CD8-positive, alpha-beta memory T cell (primary cell): ENCODE results near the gene KCTD18. TPM values are rescaled to one million over a fixed set of nuclear protein-coding genes. Genes with fewer than 3 reads are reported as not detected.

ENCODE experiments used
- CTCF ChIA-PET: fragments of 350-600 bp; sonication (Branson Sonifier 250); formaldehyde crosslinking; loops from one replicate; lab custom pipeline; 2021; ENCODE audit warnings: antibody characterized with exemption; lab: Charles Lee
- POLR2A ChIA-PET: fragments of 350-600 bp; sonication (Branson Sonifier 250); formaldehyde crosslinking; loops from one replicate; lab custom pipeline; 2021; ENCODE audit warnings: antibody characterized with exemption; lab: Charles Lee
- DNase-seq, 5 donors: peaks; one replicate each; pipeline versions ENCODE4 v3.0.0 to v3.0.0-alpha.2; 2020 to 2022; ENCODE audit warnings: mixed read lengths in 1 of 5
- H3K27ac ChIP-seq: one replicate; pipeline ENCODE4 v1.7.0; 2013; ENCODE audit warnings: low read depth, mild to moderate bottlenecking, low read length, moderate library complexity
- H3K27me3 ChIP-seq: 2 replicates; pipeline ENCODE4 v1.7.0; 2013; ENCODE audit warnings: low read length, mild to moderate bottlenecking; ENCODE audit not compliant: insufficient read depth, poor library complexity, severe bottlenecking
- H3K36me3 ChIP-seq: 2 replicates; pipeline ENCODE4 v1.7.0; 2013; ENCODE audit warnings: mild to moderate bottlenecking, low read length, moderate library complexity; ENCODE audit not compliant: insufficient read depth
- H3K4me1 ChIP-seq: 2 replicates; pipeline ENCODE4 v1.7.0; 2013; ENCODE audit warnings: mild to moderate bottlenecking, low read length, moderate library complexity; ENCODE audit not compliant: insufficient read depth
- H3K4me3 ChIP-seq: 2 replicates; pipeline ENCODE4 v1.7.0; 2013; ENCODE audit warnings: mild to moderate bottlenecking, low read length
- H3K9me3 ChIP-seq: 2 replicates; pipeline ENCODE4 v1.7.0; 2013; ENCODE audit warnings: mild to moderate bottlenecking, low read length
- H3K27ac Mint-ChIP-seq, 8 donors: one replicate each; pipeline ENCODE4 v1.8.0; 2020 to 2021; ENCODE audit warnings: mixed read lengths in 8 of 8, mild to moderate bottlenecking in 6 of 8, inconsistent platforms in 3 of 8, moderate library complexity in 3 of 8
- H3K27me3 Mint-ChIP-seq, 2 donors: one replicate each; pipeline ENCODE4 v1.8.0; 2020 to 2021; ENCODE audit warnings: mixed read lengths in 2 of 2, mild to moderate bottlenecking in 1 of 2, moderate library complexity in 1 of 2
- H3K36me3 Mint-ChIP-seq, 3 donors: one replicate each; pipeline ENCODE4 v1.8.0; 2020 to 2021; ENCODE audit warnings: mixed read lengths in 3 of 3, inconsistent platforms in 1 of 3, mild to moderate bottlenecking in 1 of 3
- H3K4me1 Mint-ChIP-seq, 3 donors: one replicate each; pipeline ENCODE4 v1.8.0; 2020 to 2021; ENCODE audit warnings: mixed read lengths in 3 of 3, inconsistent platforms in 1 of 3, mild to moderate bottlenecking in 1 of 3
- H3K4me3 Mint-ChIP-seq, 7 donors: one replicate each; pipeline ENCODE4 v1.8.0; 2020 to 2021; ENCODE audit warnings: mixed read lengths in 7 of 7, mild to moderate bottlenecking in 6 of 7, moderate library complexity in 4 of 7, inconsistent platforms in 2 of 7
- H3K9me3 Mint-ChIP-seq, 5 donors: one replicate each; pipeline ENCODE4 v1.8.0; 2020 to 2022; ENCODE audit warnings: mixed read lengths in 5 of 5, mild to moderate bottlenecking in 3 of 5, moderate library complexity in 2 of 5, inconsistent platforms in 1 of 5
- polyA plus RNA-seq: library from polyadenylated mRNA; unstranded; fragments of 300-500 nt; fragmentation: Illumina TruSeq; gene quantifications from one replicate; pipeline ENCODE4 v1.2.3, GENCODE V29; 2021
- total RNA-seq, 2 experiments: library from RNA; stranded (reverse); gene quantifications; one replicate each; pipeline ENCODE4 v1.2.3, GENCODE V29; 2021

KCTD18 gene
- total RNA-seq: 10 to 100 TPM; 14.5 to 15.3 TPM
- polyA plus RNA-seq: 14.7 TPM

DNA sequence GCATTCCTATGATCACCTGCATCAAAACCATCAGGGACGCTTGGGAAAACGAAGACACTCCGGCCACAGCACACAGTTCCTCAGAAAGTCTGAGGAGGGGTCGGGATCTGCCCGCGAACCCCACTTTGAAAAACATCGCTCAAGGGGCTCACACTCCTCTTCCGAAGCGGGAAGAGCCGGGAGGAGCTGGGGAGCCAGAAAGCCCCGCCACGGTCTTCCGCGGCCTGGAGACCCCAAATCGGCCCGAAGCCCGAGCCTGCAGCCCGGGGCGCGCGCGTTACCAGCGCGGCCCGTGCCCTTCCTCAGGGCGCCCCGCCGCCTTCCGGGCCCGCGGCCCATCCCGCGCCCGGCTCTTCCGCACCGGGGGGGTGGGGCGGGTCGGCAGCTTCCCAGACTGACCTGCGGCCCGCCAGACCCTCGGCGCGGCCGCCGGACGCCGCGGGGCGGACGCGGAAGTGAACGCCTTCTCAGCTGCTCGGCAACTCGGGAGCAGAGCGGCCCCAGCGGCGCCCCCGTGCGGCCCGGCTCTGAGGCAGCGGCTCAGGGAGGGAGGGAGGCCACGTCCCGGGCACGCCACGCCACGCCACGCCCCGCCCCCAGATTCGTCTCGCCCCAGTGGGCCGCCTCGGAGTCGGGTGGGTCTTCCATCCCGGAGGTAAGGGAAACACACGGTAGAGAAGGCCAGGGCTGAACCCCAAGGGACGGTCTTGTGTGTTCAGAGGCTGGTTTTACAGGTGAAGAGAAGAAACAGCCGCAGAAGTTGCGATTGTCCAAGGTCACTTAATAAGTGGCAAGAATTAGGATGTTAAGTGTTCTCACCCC, at the start of gene KCTD18:
KCTD18 (minus strand) TSS at position 457 of the 822 bp plus-strand sequence. CDS start 3,052 bp downstream, outside the sequence.
- Histone ChIP-seq H3K9me3 (no peaks in the 10 kb centered on the region), H3K4me1 (peaks cover 29% of the 10 kb centered on the region), H3K27ac (peak within 1 kb of the TSS; percentile 76), H3K4me3 (peak within 1 kb of the TSS; percentile 91), H3K27me3 (no peaks in the 10 kb centered on the region), H3K36me3 (no peaks in the 10 kb centered on the region)
- Mint-ChIP-seq H3K27ac (peak within 1 kb of the TSS; percentile 84 to 97 (median 96)), H3K36me3 (peaks cover 0 to 13% (median 0%) of the 10 kb centered on the region in 3 donors), H3K4me1 (peaks cover 26 to 54% (median 38%) of the 10 kb centered on the region in 3 donors), H3K9me3 (no peaks in the 10 kb centered on the region), H3K27me3 (peaks cover 0 to 6% of the 10 kb centered on the region in 2 donors), H3K4me3 (peak within 1 kb of the TSS in 6 of 7 donors; percentile 89 to 92 (median 92))
- POLR2A ChIA-PET: interaction anchor here (1.0 to 1.6 kb wide), 2 partner anchors 16 to 553 kb away, joined by 3 to 8 read pairs; partner anchors contain the start of gene SGO2
- CTCF ChIA-PET: interaction anchor here (0.6 to 1.6 kb wide), 6 partner anchors 14 to 28 kb away, joined by 3 to 7 read pairs (median 6); partner anchors contain the start of gene SGO2
- DNase-seq: peak; percentile 87 to 94 (median 90)

DNA sequence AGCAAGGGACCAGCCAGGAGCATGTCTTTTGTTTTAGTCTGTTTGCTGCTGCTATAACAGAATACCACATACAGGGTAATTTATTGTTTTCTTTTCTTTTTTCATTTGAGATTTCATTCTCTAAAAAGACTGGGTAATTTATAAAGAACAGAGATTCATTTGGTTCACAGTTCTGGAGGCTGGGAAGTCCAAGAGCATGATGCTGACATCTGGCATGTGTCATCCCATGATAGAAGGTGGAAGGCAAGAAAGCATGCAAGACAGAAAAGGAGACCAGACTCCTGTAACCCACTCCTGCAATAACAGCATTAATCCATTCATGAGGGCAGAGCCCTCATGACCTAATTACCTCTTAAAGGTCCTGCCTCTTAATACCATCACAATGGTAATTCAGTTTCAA, 30.9 kb upstream of the KCTD18 start:
- POLR2A ChIA-PET: no interaction called here
- no peaks in the 10 kb centered on the region for H3K36me3 ChIP-seq
- H3K27ac Mint-ChIP-seq: no peak overlapping the region
- H3K4me1 ChIP-seq: no peaks in the 10 kb centered on the region
- H3K4me3 ChIP-seq: no peak overlapping the region
- H3K27ac ChIP-seq: no peak overlapping the region
- no peaks in the 10 kb centered on the region for H3K27me3 Mint-ChIP-seq
- H3K9me3 Mint-ChIP-seq: no peaks in the 10 kb centered on the region
- H3K36me3 Mint-ChIP-seq: peaks cover 12 to 24% (median 19%) of the 10 kb centered on the region in 3 donors
- H3K27me3 ChIP-seq: no peaks in the 10 kb centered on the region
- no peak for DNase-seq
- H3K4me3 Mint-ChIP-seq: no peak overlapping the region
- CTCF ChIA-PET: no interaction called here
- H3K4me1 Mint-ChIP-seq: no peaks in the 10 kb centered on the region
- no peaks in the 10 kb centered on the region for H3K9me3 ChIP-seq

DNA sequence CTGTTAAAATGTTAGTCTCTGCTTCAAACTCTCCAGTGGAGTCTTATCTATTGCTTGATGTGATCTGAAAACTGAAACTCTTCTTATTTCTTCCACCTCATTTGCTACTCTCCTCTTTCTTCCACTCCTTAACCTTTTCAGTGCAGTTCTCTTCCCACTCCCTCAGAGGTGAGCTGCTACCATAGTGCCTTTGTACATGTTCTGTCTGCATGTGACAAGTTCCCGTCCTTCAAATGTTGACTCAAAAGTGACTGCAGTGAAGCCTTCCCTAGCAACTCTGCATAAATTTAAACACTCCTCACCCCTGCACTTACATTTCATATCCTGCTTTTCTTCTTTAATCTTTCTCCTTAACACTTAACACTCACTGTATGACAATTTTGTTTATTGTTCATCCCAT, 28.3 kb upstream of the KCTD18 start:
- POLR2A ChIA-PET: no interaction called here

DNA sequence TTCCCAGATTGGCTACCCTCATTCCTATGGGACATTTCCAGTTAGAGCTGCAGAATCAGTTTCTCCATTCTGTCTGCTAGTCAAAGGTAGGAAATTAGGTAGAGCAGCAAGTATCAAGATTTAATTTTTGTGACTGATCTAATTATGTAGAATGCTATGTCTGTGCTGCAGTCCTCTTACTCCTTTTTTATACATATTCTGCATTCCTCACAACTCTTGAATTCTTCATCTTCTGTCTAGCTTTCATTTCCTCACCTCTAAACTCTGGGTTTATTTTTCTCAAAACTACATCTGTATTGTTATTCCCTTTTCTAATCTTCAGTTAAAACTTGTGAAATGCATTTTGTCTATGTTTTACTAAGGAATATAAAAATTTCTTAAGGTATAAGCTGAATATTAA, 24.7 kb upstream of the KCTD18 start:
- H3K27ac Mint-ChIP-seq: no peak overlapping the region
- H3K36me3 Mint-ChIP-seq: peaks cover 0 to under 1% (median 0%) of the 10 kb centered on the region in 3 donors
- H3K9me3 Mint-ChIP-seq: no peaks in the 10 kb centered on the region
- H3K9me3 ChIP-seq: no peaks in the 10 kb centered on the region
- H3K27me3 ChIP-seq: no peaks in the 10 kb centered on the region
- CTCF ChIA-PET: interaction anchor here (1.6 kb wide), 1 partner anchor 13 kb away, joined by 6 read pairs; no protein-coding TSS in a partner anchor
- H3K27ac ChIP-seq: no peak overlapping the region
- H3K4me1 Mint-ChIP-seq: no peaks in the 10 kb centered on the region
- no peaks in the 10 kb centered on the region for H3K27me3 Mint-ChIP-seq
- H3K4me3 Mint-ChIP-seq: no peak overlapping the region
- POLR2A ChIA-PET: interaction anchor here (0.5 kb wide), 1 partner anchor 11 kb away, joined by 3 read pairs; no protein-coding TSS in a partner anchor
- DNase-seq: no peak
- H3K4me1 ChIP-seq: no peaks in the 10 kb centered on the region
- no peak overlapping the region for H3K4me3 ChIP-seq
- H3K36me3 ChIP-seq: no peaks in the 10 kb centered on the region

More for the DNA sequence above, 28.3 kb upstream of the KCTD18 start:
- H3K27me3 Mint-ChIP-seq: no peaks in the 10 kb centered on the region
- Histone ChIP-seq H3K4me3 (no peak overlapping the region), H3K36me3 (no peaks in the 10 kb centered on the region), H3K9me3 (no peaks in the 10 kb centered on the region), H3K27me3 (no peaks in the 10 kb centered on the region), H3K27ac (no peak overlapping the region), H3K4me1 (no peaks in the 10 kb centered on the region)
- no peaks in the 10 kb centered on the region for H3K9me3 Mint-ChIP-seq
- CTCF ChIA-PET: no interaction called here
- no peak overlapping the region for H3K27ac Mint-ChIP-seq
- H3K4me3 Mint-ChIP-seq: no peak overlapping the region
- no peak for DNase-seq
- H3K36me3 Mint-ChIP-seq: peaks cover 9 to 19% (median 19%) of the 10 kb centered on the region in 3 donors
- no peaks in the 10 kb centered on the region for H3K4me1 Mint-ChIP-seq

DNA sequence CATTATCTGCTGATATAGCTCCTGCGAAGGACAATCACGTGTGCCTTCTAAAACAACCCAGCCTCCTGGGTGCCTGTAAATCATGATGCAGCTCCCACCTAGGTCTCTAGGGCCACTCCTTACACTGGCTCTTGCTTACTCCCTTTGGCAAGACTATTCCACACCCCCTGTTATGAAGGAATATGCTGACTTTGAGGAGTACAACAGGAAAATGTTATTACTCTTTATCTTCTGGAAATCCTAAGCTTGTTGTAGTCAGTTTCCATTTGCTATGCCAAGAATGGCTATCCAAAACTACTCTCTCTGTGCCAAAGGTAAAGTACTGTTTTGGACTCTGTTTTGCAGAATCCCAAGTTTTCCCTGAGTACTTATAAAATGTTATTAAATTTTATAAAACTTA, 23.9 kb upstream of the KCTD18 start:
- Histone ChIP-seq H3K4me3 (no peak overlapping the region), H3K36me3 (no peaks in the 10 kb centered on the region), H3K27ac (no peak overlapping the region), H3K9me3 (no peaks in the 10 kb centered on the region), H3K27me3 (no peaks in the 10 kb centered on the region), H3K4me1 (no peaks in the 10 kb centered on the region)
- POLR2A ChIA-PET: no interaction called here
- CTCF ChIA-PET: interaction anchor here (0.7 kb wide), 1 partner anchor 31 kb away, joined by 3 read pairs; no protein-coding TSS in a partner anchor
- Mint-ChIP-seq H3K9me3 (no peaks in the 10 kb centered on the region), H3K4me3 (no peak overlapping the region), H3K4me1 (no peaks in the 10 kb centered on the region), H3K27me3 (no peaks in the 10 kb centered on the region), H3K27ac (no peak overlapping the region), H3K36me3 (no peaks in the 10 kb centered on the region)
- DNase-seq: no peak

DNA sequence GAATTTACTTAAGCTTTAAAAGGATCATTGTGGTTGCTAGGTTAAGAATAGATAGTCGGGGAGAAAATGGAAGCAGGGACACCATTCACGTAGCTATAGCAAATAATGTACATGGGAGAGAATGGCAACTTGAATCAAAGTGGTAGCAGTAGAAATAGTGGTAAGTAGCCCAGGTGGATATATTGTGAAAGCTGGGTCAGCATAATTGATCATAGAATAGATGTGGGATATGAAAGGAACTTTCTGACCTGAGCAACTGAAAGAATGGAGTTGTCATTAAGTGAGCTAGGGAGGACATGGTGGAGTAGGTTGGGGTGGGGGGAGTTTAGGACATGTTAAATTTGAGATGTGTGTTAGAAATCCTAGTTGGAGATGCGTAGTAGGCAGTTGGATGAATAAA, 18.4 kb upstream of the KCTD18 start:
- DNase-seq: no peak
- ChIA-PET POLR2A (no interaction called here), CTCF (no interaction called here)
- peaks cover 12 to 16% (median 14%) of the 10 kb centered on the region in 3 donors for H3K4me1 Mint-ChIP-seq
- H3K36me3 Mint-ChIP-seq: peaks cover 0 to 4% (median 0%) of the 10 kb centered on the region in 3 donors
- H3K27ac Mint-ChIP-seq: no peak overlapping the region
- Histone ChIP-seq H3K4me1 (peaks cover 10% of the 10 kb centered on the region), H3K4me3 (no peak overlapping the region), H3K36me3 (no peaks in the 10 kb centered on the region), H3K27ac (no peak overlapping the region), H3K27me3 (no peaks in the 10 kb centered on the region), H3K9me3 (no peaks in the 10 kb centered on the region)
- no peaks in the 10 kb centered on the region for H3K9me3 Mint-ChIP-seq
- no peak overlapping the region for H3K4me3 Mint-ChIP-seq
- H3K27me3 Mint-ChIP-seq: peaks cover 0 to 2% of the 10 kb centered on the region in 2 donors

DNA sequence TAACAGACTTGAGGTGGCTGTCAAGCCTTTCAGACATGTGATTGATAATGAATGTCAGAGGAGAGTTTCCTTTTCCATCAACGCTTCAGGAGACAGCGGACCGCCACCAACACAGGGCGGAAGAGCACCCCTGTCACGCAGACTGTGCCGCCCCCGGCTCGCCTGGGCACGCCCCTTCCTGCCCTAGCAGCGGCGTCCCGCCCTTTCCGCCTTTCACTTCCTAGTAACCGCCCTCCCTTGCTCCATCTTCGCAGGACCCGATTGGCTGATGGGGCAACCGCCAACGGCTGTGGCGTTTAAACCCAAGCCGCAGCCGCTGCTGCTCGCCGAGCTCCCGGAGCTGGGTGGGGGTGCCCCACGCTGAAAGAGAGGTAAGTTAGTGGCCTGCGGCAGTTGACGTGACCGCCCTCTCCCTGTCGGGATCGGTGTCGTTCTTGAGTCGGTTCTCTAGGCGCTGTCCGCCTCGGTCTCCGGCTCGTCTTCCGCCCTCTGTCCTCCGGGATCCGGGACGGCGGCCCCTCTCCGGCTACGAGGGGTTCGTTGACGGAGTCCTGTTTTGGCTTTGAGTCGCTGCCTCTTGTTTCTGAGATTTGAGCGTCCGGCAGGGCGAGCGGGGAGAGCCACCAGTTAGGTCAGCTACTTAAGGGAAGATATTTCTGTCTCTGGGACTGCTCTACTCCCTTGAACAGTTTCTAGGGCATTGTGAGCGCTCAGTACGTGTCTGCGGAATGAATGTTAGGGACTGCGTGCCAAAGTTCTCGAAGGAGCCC, 16.2 kb upstream of the KCTD18 start, which contains the start of gene SGO2:
SGO2 (plus strand) TSS at position 326 of the 770 bp plus-strand sequence. CDS start 6,769 bp downstream, outside the sequence.
- DNase-seq: peak; percentile 93 to 96 (median 94)
- H3K27me3 Mint-ChIP-seq: peaks cover 0 to 3% of the 10 kb centered on the region in 2 donors
- peak within 1 kb of the TSS; percentile 51 to 93 (median 80) for H3K27ac Mint-ChIP-seq
- Histone ChIP-seq H3K36me3 (no peaks in the 10 kb centered on the region), H3K27me3 (no peaks in the 10 kb centered on the region), H3K4me3 (peak within 1 kb of the TSS; percentile 91), H3K9me3 (no peaks in the 10 kb centered on the region), H3K27ac (peak within 1 kb of the TSS; percentile 48), H3K4me1 (peaks cover 10% of the 10 kb centered on the region)
- H3K4me1 Mint-ChIP-seq: peaks cover 12 to 16% (median 14%) of the 10 kb centered on the region in 3 donors
- H3K4me3 Mint-ChIP-seq: peak within 1 kb of the TSS; percentile 91 to 98 (median 92)
- no peaks in the 10 kb centered on the region for H3K9me3 Mint-ChIP-seq
- peaks cover 0 to 4% (median 0%) of the 10 kb centered on the region in 3 donors for H3K36me3 Mint-ChIP-seq
- ChIA-PET CTCF (interaction anchor here (1.4 to 3.5 kb wide), 3 partner anchors 10 to 17 kb away, joined by 6 to 8 read pairs (median 6); partner anchors contain the start of gene KCTD18), POLR2A (interaction anchor here (0.6 to 2.0 kb wide), 2 partner anchors 16 to 110 kb away, joined by 3 to 8 read pairs; partner anchors contain the start of gene KCTD18)
